ENCODE data around the gene CD300C.
"Not testable (repeated sequence)": the region's sequence is repeated elsewhere in the genome, so short reads cannot be mapped to it uniquely, and the experiment has no call there.

CD300C gene

DNA sequence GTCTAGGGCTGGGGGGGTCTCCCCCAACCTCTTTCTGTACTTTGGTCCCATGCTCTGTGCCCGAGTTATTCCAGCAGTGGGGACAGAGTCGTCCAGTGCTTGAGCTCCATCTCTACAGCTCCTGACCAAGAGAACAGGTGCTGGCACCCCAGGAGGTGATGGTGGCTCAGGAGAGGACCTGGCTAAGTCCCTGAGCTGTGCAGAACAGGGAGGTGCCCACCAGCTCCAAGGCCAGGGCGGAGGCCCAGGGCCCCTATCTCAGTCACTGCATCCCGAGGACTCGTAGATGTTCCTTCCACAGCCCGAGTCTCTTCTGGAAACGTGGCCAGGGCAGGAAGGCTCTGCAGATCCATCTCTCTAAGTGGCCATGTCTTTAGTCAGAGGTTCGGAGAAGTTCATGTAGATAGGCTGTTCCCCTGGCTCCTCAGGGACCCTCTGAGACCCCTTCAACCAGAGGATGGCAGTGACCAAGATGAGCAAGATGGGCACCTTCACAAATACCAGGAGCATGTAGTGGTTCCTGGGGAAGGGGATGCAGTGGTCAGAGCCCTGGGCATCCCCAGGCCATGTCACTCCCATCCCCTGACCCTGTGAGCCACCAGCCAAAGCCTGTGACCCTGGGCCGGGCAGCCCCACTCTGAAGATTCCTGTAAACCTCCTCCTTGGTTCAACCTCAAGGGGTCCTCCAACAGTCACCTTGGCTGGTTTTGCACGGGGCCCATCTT lies 23.4 kb downstream of the CD300C start:
- TF ChIP-seq, protein P1, sequence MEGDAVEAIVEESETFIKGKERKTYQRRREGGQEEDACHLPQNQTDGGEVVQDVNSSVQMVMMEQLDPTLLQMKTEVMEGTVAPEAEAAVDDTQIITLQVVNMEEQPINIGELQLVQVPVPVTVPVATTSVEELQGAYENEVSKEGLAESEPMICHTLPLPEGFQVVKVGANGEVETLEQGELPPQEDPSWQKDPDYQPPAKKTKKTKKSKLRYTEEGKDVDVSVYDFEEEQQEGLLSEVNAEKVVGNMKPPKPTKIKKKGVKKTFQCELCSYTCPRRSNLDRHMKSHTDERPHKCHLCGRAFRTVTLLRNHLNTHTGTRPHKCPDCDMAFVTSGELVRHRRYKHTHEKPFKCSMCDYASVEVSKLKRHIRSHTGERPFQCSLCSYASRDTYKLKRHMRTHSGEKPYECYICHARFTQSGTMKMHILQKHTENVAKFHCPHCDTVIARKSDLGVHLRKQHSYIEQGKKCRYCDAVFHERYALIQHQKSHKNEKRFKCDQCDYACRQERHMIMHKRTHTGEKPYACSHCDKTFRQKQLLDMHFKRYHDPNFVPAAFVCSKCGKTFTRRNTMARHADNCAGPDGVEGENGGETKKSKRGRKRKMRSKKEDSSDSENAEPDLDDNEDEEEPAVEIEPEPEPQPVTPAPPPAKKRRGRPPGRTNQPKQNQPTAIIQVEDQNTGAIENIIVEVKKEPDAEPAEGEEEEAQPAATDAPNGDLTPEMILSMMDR (IDR thresholded peaks at IDR 0.05; ENCODE audit: extremely low read depth, insufficient read depth, missing control alignments), result no peak
- peak; percentile 3 for DNase-seq (ENCODE audit: low spot score)
- in situ Hi-C loops (cut with MboI; ENCODE audit: low pct_unique_long_range_greater_than_20kb, low sequenced_read_pairs, unreplicated experiment), result no loop called here

DNA sequence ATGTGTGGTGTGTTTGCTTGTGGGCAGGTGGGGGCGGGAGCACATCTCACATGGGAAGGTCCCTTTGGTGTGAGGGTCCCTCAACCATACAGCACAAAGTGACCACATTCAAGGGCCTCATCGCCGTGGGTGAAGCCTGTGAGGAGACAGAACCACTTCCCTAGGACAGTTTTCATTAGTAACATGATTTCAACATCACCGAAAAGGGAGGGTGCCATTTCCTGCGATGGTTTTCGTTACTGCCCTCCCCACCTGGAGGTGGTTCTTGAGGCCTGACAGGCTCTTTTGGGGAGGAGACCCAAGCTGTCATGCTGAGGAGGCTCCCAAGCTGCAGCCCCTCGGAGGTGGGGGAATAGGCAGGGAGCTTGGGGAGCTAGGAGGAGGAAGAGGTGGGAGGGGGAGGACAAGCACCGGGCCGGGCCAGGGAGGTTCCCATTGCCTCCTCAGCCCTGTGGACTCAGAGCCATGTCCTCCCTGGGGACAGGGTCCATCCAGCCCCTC lies 24.2 kb downstream of the CD300C start:
- TF ChIP-seq, protein P1 (IDR thresholded peaks at IDR 0.05; ENCODE audit: extremely low read depth, insufficient read depth, missing control alignments), result no peak
- peak; percentile 57 for DNase-seq (ENCODE audit: low spot score)
- in situ Hi-C loops (cut with MboI; ENCODE audit: low pct_unique_long_range_greater_than_20kb, low sequenced_read_pairs, unreplicated experiment), result no loop called here

GRCh38 chr17:74520790-74521480 lies 25.0 kb downstream of the CD300C start:
- peak; percentile 2 for DNase-seq (ENCODE audit: low spot score)
- in situ Hi-C loops (cut with MboI; ENCODE audit: low pct_unique_long_range_greater_than_20kb, low sequenced_read_pairs, unreplicated experiment), result no loop called here

DNA sequence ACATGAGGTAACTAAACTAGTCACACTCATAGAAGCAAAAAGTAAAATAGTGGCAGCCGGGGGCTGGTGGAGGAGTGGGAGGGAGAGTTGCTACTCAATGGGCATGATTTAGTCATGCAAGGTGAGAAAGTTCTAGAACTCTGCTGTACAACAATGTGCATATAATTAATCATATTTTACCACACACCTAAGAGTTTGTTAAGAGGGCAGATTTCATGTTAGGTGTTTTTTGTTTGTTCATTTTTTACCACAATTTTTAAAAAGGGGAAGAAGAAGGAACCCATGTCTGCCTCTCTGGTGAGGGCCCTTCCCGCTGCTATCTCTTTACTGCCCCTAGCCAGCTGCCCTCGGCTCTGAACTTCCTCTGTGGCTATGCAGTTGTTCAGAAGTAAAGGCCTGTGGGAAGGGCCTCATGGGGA lies 25.9 kb downstream of the CD300C start:
- TF ChIP-seq, protein P1 (IDR thresholded peaks at IDR 0.05; ENCODE audit: extremely low read depth, insufficient read depth, missing control alignments), result no peak
- in situ Hi-C loops (cut with MboI; ENCODE audit: low pct_unique_long_range_greater_than_20kb, low sequenced_read_pairs, unreplicated experiment), result no loop called here
- DNase-seq (ENCODE audit: low spot score), result peak; percentile 10

More at GRCh38 chr17:74520790-74521480, 25.0 kb downstream of the CD300C start:
- TF ChIP-seq, protein P1 (IDR thresholded peaks at IDR 0.05; ENCODE audit: extremely low read depth, insufficient read depth, missing control alignments), result no peak

DNA sequence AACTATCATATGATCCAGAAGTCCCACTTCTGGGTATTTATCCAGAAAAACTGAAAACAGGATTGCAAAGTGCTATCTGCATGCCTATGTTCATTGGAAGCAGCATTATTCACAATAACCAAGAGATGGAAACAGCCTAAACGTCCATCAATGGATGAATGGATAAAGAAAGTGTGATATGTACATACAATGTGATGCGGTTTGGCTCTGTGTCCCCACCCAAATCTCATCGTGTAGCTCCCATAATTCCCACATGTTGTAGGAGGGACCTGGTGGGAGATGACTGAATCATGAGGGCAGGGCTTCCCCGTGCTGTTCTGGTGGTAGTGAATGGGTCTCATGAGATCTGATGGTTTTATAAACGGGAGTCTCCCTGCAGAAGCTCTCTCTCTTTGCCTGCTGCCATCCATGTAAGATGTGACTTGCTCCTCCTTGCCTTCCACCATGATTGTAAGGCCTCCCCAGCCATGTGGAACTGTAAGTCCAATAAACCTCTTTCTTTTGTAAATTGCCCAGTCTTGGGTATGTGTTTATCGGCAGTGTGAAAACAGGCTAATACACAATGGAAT lies 27.4 kb downstream of the CD300C start:
- DNase-seq (ENCODE audit: low spot score); in situ Hi-C loops (cut with MboI; ENCODE audit: low pct_unique_long_range_greater_than_20kb, low sequenced_read_pairs, unreplicated experiment): not testable (repeated sequence)

- DNase-seq (ENCODE audit: low spot score), result no peak
- in situ Hi-C loops (cut with MboI; ENCODE audit: low pct_unique_long_range_greater_than_20kb, low sequenced_read_pairs, unreplicated experiment), result no loop called here
- TF ChIP-seq, protein P1 (IDR thresholded peaks at IDR 0.05; ENCODE audit: extremely low read depth, insufficient read depth, missing control alignments), result no peak
Observed at GRCh38 chr17:74516561-74517328, 29.2 kb downstream of the CD300C start.

Measured in GM13977 (cell line).